Sigmoid colon (tissue), 4 donors: Measurements from ENCODE around the gene TJAP1.

Experiments used
- CTCF ChIP-seq, 4 experiments: fragments of 450-650 bp in 3 of 4; fragments of 200-600 bp in 1 of 4; IDR thresholded peaks; one replicate each; pipeline ENCODE4 v1.5.1; 2016 to 2019; ENCODE audit warnings: antibody characterized with exemption in 4 of 4, mild to moderate bottlenecking in 3 of 4, moderate library complexity in 2 of 4
- EP300 ChIP-seq, 4 donors: sonication (generic); formaldehyde crosslinking; IDR thresholded peaks; one replicate each; pipeline ENCODE4 v1.6.1; 2017; ENCODE audit warnings: antibody characterized with exemption in 4 of 4
- POLR2A ChIP-seq, 2 donors: fragments of 450-650 bp; IDR thresholded peaks; one replicate each; pipeline ENCODE4 v1.6.1; 2016; ENCODE audit warnings: antibody characterized with exemption in 2 of 2, mild to moderate bottlenecking in 2 of 2, moderate library complexity in 2 of 2
- POLR2AphosphoS5 ChIP-seq, 4 donors: sonication (generic); formaldehyde crosslinking; IDR thresholded peaks; one replicate each; pipeline ENCODE4 v1.6.1; 2017; ENCODE audit warnings: antibody characterized with exemption in 4 of 4

GRCh38 chr6:43504756-43505593 lies 27.6 kb downstream of the TJAP1 start:
- TF ChIP-seq CTCF (IDR thresholded peaks at IDR 0.05) (no peak), POLR2A (IDR thresholded peaks at IDR 0.05) (no peak), POLR2AphosphoS5 (IDR thresholded peaks at IDR 0.05) (no peak), EP300 (IDR thresholded peaks at IDR 0.05) (no peak)
